Epithelial cell of esophagus (primary cell): ENCODE measurements around the gene BCL7A.

ENCODE experiments used
- DNase-seq: peaks from one replicate; pipeline ENCODE4 v3.0.0; 2010; ENCODE audit warnings: low read depth
- H3K4me3 ChIP-seq: 2 replicates; pipeline ENCODE4 v1.5.1; 2011; ENCODE audit warnings: mild to moderate bottlenecking, low read length, control low read depth
- TF ChIP-seq, protein P1 (sequence below): IDR thresholded peaks from 2 replicates; pipeline ENCODE4 v1.5.1; 2011; ENCODE audit warnings: low read depth, mild to moderate bottlenecking, low read length, control low read depth, inconsistent platforms; ENCODE audit not compliant: insufficient read depth; ENCODE audit errors: missing control alignments

Gene BCL7A

DNA sequence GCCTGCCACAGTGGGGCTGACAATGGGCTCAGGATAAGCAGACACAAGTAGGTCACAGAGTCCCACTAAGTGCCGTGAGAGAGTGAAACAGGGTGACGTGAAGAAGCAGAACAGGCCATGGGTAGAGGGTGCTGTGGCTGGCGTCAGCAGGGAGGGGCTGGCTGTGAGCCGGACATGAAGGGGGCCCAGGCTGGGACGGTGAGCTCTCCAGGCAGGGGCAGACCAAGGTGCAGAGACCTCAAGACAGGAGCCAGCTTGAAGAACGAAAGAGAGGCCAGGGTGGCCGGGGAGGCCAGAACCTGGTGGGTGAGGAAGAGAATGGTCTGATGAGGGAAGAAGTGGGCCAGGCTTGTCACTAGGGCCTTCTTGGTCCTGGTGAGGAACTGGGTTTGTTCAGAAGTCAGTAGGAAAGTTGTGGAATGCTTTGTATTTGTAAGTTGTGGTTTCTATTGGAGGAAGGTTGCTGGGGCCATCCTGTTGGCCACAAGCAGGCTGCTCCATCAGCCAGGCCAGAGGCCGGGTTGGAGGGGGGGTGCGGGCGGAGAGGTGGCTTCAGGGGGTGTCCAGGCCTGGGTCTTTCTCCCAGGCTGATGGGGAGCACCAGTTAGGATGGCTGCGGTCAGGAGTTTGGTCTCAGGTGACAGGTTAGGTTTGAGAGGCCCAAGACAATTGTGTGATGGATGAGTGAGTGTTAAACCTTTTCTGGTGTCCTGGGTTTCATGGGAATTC, 35.5 kb downstream of the BCL7A start:
- DNase-seq: no peak
- no peak overlapping the region for H3K4me3 ChIP-seq
- TF ChIP-seq, protein P1, sequence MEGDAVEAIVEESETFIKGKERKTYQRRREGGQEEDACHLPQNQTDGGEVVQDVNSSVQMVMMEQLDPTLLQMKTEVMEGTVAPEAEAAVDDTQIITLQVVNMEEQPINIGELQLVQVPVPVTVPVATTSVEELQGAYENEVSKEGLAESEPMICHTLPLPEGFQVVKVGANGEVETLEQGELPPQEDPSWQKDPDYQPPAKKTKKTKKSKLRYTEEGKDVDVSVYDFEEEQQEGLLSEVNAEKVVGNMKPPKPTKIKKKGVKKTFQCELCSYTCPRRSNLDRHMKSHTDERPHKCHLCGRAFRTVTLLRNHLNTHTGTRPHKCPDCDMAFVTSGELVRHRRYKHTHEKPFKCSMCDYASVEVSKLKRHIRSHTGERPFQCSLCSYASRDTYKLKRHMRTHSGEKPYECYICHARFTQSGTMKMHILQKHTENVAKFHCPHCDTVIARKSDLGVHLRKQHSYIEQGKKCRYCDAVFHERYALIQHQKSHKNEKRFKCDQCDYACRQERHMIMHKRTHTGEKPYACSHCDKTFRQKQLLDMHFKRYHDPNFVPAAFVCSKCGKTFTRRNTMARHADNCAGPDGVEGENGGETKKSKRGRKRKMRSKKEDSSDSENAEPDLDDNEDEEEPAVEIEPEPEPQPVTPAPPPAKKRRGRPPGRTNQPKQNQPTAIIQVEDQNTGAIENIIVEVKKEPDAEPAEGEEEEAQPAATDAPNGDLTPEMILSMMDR: no peak

DNA sequence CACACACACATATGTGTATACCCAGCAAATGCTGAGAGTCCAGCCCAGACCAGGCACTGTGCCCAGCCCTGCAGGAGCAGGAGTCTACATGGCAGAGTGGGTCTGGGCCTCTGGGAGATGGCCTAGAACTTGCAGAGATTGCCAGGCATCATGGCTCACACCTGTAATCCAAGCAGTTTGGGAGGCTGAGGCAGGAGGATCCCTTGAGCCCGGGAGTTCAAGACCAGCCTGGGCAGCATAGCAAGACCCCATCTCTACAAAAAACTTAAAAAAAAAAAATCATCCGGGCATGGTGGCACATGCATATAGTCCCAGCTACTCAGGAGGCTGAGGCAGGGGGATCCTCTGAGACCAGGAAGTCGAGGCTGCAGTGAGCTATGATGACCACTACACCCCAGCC, 36.1 kb downstream of the BCL7A start:
- DNase-seq: no peak

DNA sequence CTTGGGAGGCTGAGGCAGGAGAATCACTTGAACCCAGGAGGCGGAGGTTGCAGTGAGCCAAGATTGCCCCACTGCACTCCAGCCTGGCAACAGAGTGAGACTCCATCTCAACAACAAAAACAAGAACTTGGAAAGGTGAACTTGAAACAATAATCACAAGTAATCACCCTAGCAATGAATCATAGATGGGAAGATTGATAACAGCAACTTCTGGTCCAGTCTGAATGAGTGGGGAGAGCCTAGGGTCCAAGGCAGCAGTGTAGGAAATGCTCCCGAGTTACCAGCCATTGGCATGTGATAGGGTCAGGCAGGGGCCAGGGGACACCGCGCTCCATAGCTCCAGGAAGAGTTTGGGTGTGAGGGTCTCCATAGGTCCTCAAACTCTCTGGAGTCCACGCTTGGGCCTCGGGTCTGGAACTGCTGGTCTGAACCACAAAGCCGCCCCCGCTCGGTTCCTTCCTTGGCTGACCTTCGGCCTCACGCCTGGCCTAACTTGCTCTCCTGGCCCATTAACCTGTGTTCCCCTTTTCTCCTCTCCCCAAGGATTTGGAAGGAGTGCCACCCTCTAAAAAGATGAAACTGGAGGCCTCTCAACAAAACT, 37.0 kb downstream of the BCL7A start:
- TF ChIP-seq, protein P1: no peak
- H3K4me3 ChIP-seq: no peak overlapping the region
- DNase-seq: no peak

More for the DNA sequence above, 36.1 kb downstream of the BCL7A start:
- TF ChIP-seq, protein P1: no peak
- H3K4me3 ChIP-seq: no peak overlapping the region

DNA sequence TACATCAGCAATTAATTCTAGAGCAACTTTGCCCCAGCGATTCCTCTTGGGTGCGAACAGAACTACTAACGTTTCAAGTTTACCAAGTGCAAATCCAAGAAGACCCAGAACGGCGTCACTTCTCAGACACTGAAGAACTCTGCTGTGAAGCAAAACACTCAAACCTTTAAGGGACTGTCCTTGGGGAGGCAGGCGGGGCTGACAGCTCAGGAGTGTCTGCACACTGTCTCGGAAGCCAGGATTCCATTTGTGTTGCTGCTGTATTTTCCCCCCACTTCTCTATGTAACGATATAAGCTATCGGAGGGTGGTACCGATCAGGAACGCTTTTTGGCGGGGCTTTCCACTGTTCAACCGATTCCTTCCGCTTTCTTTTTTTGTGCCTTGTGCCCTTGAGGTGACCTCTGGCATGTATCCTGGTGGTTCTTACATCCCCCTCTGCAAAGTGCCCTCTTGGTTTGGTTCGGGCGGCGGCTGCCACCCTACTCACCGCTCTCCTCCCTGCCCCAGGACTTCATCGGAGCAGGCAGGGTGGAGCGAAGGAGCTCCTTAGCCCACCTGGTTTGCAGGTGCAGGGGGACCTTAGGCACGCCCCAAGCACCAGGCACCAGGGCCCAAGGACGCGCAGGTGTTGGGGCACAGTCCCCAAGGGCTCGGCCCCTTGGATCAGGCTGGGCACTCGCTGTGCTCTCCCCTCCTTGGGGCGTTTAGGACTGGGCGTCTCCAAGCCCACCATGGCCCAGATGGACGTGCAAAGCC, 37.7 kb downstream of the BCL7A start:
- no peak for DNase-seq
- no peak overlapping the region for H3K4me3 ChIP-seq

DNA sequence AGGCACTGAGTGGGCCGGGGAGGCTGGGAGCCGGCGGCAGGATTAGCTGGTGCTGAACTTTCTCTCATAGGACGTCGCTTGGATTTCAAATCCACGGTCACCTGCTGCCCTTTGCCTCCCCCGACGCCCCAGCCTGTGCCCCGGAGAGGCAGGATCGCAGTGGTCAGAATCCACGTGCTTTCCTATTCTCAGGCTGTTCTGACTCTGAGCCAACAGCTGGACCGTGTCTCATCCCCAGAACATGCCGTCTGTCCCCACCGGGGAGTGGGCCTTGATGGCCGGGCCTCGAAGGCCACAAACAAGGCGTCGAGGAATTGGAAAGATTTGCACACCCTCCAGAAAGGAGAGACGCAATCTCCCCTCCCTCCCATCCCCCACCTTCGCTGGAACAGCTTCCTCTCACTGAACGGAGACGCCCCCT, 38.4 kb downstream of the BCL7A start:
- TF ChIP-seq, protein P1: no peak
- no peak for DNase-seq
- H3K4me3 ChIP-seq: no peak overlapping the region

More for the DNA sequence above, 37.7 kb downstream of the BCL7A start:
- TF ChIP-seq, protein P1: no peak

DNA sequence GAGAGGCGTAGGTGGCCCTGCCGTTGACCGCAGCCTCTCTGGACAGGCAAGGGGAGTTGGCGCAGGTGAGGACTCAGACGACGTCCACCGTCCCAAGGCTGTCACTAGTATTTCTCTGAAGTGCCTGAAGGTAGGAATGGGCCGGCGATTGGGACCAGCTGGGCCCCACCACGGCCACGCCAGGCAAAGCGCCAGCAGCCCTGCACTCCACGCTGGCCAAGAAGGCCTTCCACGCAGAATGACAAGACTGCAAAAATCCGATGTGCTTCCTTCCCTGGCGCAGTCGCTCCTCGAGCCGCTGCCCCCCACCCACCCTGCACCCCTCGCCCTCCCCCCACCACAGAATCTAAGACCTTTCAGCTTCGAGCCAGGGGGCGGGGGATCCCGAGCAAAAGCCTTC, 39.6 kb downstream of the BCL7A start:
- TF ChIP-seq, protein P1: no peak
- DNase-seq: no peak
- no peak overlapping the region for H3K4me3 ChIP-seq
